Stimulated activated CD8-positive, alpha-beta memory T cell treated with anti-CD3 and anti-CD28 coated beads, Interleukin-2, amount 100 ng/mL, for 1 hour (primary cell): ENCODE data around the gene UNC13A.
"Not testable (repeated sequence)": the region's sequence is repeated elsewhere in the genome, so short reads cannot be mapped to it uniquely, and the experiment has no call there.

Experiments used
- DNase-seq, 2 donors: peaks; one replicate each; pipeline ENCODE4 v3.0.0-alpha.2; 2020; ENCODE audit warnings: low read depth in 2 of 2

The UNC13A gene

GRCh38 chr19:17570291-17570690, 117.9 kb downstream of the UNC13A start:
- not testable (repeated sequence) for DNase-seq

- no peak for DNase-seq
Observed at GRCh38 chr19:17567940-17568339, 120.2 kb downstream of the UNC13A start.

GRCh38 chr19:17565611-17566010, 122.5 kb downstream of the UNC13A start:
- no peak for DNase-seq

GRCh38 chr19:17564781-17565180, 123.4 kb downstream of the UNC13A start:
- no peak for DNase-seq

- no peak for DNase-seq
Observed at GRCh38 chr19:17562561-17562960, 125.6 kb downstream of the UNC13A start.

GRCh38 chr19:17562097-17562496, 126.1 kb downstream of the UNC13A start:
- no peak for DNase-seq

- no peak for DNase-seq
Observed at GRCh38 chr19:17560205-17560595, 128.0 kb downstream of the UNC13A start.

- DNase-seq: no peak
Observed at GRCh38 chr19:17557466-17557865, 130.7 kb downstream of the UNC13A start.

GRCh38 chr19:17556995-17557394, 131.2 kb downstream of the UNC13A start:
- DNase-seq: no peak

GRCh38 chr19:17555929-17556813, 132.0 kb downstream of the UNC13A start:
- DNase-seq: no peak

- DNase-seq: peak; percentile 91 to 99
Observed at GRCh38 chr19:17555480-17555928, 132.7 kb downstream of the UNC13A start, which contains the start of gene COLGALT1. COLGALT1 (plus strand) TSS chr19:17555649; CDS start chr19:17555714, 65 bp downstream.

GRCh38 chr19:17554968-17555479, 133.1 kb downstream of the UNC13A start:
- no peak for DNase-seq

GRCh38 chr19:17553256-17553655, 134.9 kb downstream of the UNC13A start:
- no peak for DNase-seq

- not testable (repeated sequence) for DNase-seq
Observed at GRCh38 chr19:17552735-17553134, 135.4 kb downstream of the UNC13A start.
